ENCODE results near the gene PCSK6.
"Not testable (repeated sequence)": the region's sequence is repeated elsewhere in the genome, so short reads cannot be mapped to it uniquely, and the experiment has no call there.

The PCSK6 gene

GRCh38 chr15:101361418-101361817 is 128.1 kb downstream of the PCSK6 start:
- POLR2A ChIA-PET = no interaction called here
- CTCF ChIA-PET = no interaction called here
- no peak for TF ChIP-seq SP1 (IDR thresholded peaks at IDR 0.05)
- TF ChIP-seq ZNF384 (IDR thresholded peaks at IDR 0.05) = no peak
- TF ChIP-seq PKNOX1 (IDR thresholded peaks at IDR 0.05) = no peak
- TF ChIP-seq ELF4 (IDR thresholded peaks at IDR 0.05) = no peak
- TF ChIP-seq SUZ12 (IDR thresholded peaks at IDR 0.05) = no peak
- TF ChIP-seq TARDBP (IDR thresholded peaks at IDR 0.05) = no peak
- TF ChIP-seq LEF1 (IDR thresholded peaks at IDR 0.05; ENCODE audit: borderline replicate concordance) = no peak
- TF ChIP-seq BHLHE40 (IDR thresholded peaks at IDR 0.05; ENCODE audit: borderline replicate concordance) = no peak
- TF ChIP-seq HDGF (IDR thresholded peaks at IDR 0.05; ENCODE audit: borderline replicate concordance) = no peak
- no peak for TF ChIP-seq FOXM1 (IDR thresholded peaks at IDR 0.05; ENCODE audit: borderline replicate concordance)
- no peak for TF ChIP-seq L3MBTL2 (conservative IDR thresholded peaks at IDR 0.05)
- no peak for TF ChIP-seq ARNT (IDR thresholded peaks at IDR 0.05)
- TF ChIP-seq NFRKB (IDR thresholded peaks at IDR 0.05) = no peak
- no peak for TF ChIP-seq FOXA1 (IDR thresholded peaks at IDR 0.05)
- TF ChIP-seq CTBP1 (IDR thresholded peaks at IDR 0.05; ENCODE audit: borderline replicate concordance) = no peak
- TF ChIP-seq FOXK2 (IDR thresholded peaks at IDR 0.05) = no peak
- no peak for DNase-seq (ENCODE audit: extremely low spot score)

DNA sequence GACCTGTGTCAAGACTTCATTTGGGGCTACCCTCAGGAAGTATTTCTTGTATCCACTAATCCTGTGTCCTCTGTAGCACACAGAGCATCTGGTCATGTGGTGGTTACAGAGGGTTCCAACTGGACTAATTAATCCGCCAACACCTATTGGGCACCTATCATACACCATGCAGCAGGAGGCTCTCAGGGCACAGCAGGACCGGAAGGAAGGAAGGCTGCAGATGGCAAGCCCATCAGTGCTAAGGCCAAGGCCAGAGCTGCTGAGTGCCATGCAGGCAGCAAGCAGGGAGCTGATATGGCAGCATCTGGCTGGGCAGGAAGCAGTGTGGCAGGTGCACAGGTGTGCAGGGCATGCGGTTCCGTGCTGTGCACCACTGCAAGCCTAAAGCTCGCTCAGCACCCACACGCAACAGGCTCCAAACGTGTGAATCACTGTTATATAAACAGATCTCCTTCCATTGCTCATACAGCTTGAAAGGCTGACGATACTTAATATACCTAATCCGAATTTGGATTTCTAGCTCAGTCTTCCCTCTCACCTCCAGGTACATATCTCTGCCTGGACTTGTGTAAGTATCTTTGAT is 130.1 kb downstream of the PCSK6 start:
- ChIA-PET POLR2A (no interaction called here), CTCF (no interaction called here)
- TF ChIP-seq PKNOX1 (IDR thresholded peaks at IDR 0.05) = no peak
- no peak for TF ChIP-seq HDGF (IDR thresholded peaks at IDR 0.05; ENCODE audit: borderline replicate concordance)
- TF ChIP-seq SP1 (IDR thresholded peaks at IDR 0.05) = no peak
- TF ChIP-seq FOXA1 (IDR thresholded peaks at IDR 0.05) = no peak
- no peak for TF ChIP-seq FOXK2 (IDR thresholded peaks at IDR 0.05)
- no peak for TF ChIP-seq BHLHE40 (IDR thresholded peaks at IDR 0.05; ENCODE audit: borderline replicate concordance)
- no peak for TF ChIP-seq SUZ12 (IDR thresholded peaks at IDR 0.05)
- TF ChIP-seq TARDBP (IDR thresholded peaks at IDR 0.05) = no peak
- no peak for TF ChIP-seq NFRKB (IDR thresholded peaks at IDR 0.05)
- TF ChIP-seq L3MBTL2 (conservative IDR thresholded peaks at IDR 0.05) = no peak
- TF ChIP-seq FOXM1 (IDR thresholded peaks at IDR 0.05; ENCODE audit: borderline replicate concordance) = no peak
- no peak for TF ChIP-seq LEF1 (IDR thresholded peaks at IDR 0.05; ENCODE audit: borderline replicate concordance)
- TF ChIP-seq CTBP1 (IDR thresholded peaks at IDR 0.05; ENCODE audit: borderline replicate concordance) = no peak
- no peak for TF ChIP-seq ELF4 (IDR thresholded peaks at IDR 0.05)
- TF ChIP-seq ZNF384 (IDR thresholded peaks at IDR 0.05) = no peak
- TF ChIP-seq ARNT (IDR thresholded peaks at IDR 0.05) = no peak
- no peak for DNase-seq (ENCODE audit: extremely low spot score)

DNA sequence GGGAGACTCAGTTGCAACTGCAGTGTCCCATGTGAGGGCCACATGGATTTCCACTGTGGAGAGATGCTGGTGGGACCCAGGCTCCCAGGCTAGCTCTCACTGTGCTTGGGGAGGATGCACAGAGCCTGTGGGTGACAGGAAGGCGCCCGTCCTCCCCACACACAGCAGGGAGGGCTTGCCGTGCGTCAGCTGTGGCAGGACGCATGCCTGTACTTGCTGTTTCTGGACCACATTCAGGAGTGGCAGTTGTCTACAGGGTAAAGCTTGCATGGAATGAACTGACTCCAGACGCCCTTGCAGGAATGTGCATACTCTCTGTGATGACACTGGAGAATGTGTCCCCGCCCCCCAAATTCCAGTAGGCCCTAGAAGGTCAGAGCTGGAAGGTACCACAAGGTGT is 130.6 kb downstream of the PCSK6 start:
- TF ChIP-seq BHLHE40 (IDR thresholded peaks at IDR 0.05; ENCODE audit: borderline replicate concordance) (no peak), NFRKB (IDR thresholded peaks at IDR 0.05) (no peak), FOXA1 (IDR thresholded peaks at IDR 0.05) (no peak), FOXK2 (IDR thresholded peaks at IDR 0.05) (no peak)
- DNase-seq (ENCODE audit: extremely low spot score) = no peak
- ChIA-PET POLR2A (no interaction called here), CTCF (no interaction called here)

DNA sequence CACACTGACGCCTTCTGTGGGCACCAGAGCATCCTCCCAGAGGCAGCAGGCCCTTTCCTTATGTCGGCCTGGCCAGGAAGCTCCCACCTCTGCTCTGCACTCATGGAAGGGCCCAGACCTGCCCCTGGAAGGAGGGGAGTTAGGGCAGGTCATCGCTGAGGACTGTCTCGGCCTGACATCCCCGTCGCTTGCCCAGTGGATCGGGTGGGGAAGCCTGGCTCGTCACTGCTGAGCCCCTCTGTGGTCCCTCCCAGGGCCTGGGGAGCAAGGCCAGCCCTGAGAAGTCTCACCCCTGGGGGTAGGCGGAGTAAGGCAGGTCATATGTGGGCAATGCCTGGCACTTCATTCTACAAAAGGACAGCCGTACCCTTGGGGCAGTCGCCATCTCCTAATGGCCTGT is 131.6 kb downstream of the PCSK6 start:
- POLR2A ChIA-PET = no interaction called here
- TF ChIP-seq BHLHE40 (IDR thresholded peaks at IDR 0.05; ENCODE audit: borderline replicate concordance) (no peak), SUZ12 (IDR thresholded peaks at IDR 0.05) (no peak), ZNF384 (IDR thresholded peaks at IDR 0.05) (no peak), CTBP1 (IDR thresholded peaks at IDR 0.05; ENCODE audit: borderline replicate concordance) (no peak), ARNT (IDR thresholded peaks at IDR 0.05) (no peak)
- CTCF ChIA-PET = no interaction called here
- DNase-seq (ENCODE audit: extremely low spot score) = no peak

GRCh38 chr15:101357333-101357732 is 132.2 kb downstream of the PCSK6 start:
- TF ChIP-seq SUZ12 (IDR thresholded peaks at IDR 0.05) (no peak), FOXK2 (IDR thresholded peaks at IDR 0.05) (no peak), CTBP1 (IDR thresholded peaks at IDR 0.05; ENCODE audit: borderline replicate concordance) (no peak), L3MBTL2 (conservative IDR thresholded peaks at IDR 0.05) (no peak), HDGF (IDR thresholded peaks at IDR 0.05; ENCODE audit: borderline replicate concordance) (no peak), ARNT (IDR thresholded peaks at IDR 0.05) (no peak), LEF1 (IDR thresholded peaks at IDR 0.05; ENCODE audit: borderline replicate concordance) (no peak), PKNOX1 (IDR thresholded peaks at IDR 0.05) (no peak), BHLHE40 (IDR thresholded peaks at IDR 0.05; ENCODE audit: borderline replicate concordance) (no peak)
- POLR2A ChIA-PET = no interaction called here
- no peak for DNase-seq (ENCODE audit: extremely low spot score)
- CTCF ChIA-PET = interaction anchor here (0.7 kb wide), 1 partner anchor 19 kb away, joined by 4 read pairs; no protein-coding TSS in a partner anchor

GRCh38 chr15:101356512-101357172 is 132.9 kb downstream of the PCSK6 start:
- POLR2A ChIA-PET; DNase-seq (ENCODE audit: extremely low spot score): not testable (repeated sequence)
- CTCF ChIA-PET = interaction anchor here (0.7 to 1.0 kb wide), 2 partner anchors 20 to 349 kb away, joined by 4 to 7 read pairs; no protein-coding TSS in a partner anchor
